Uterus (tissue), 2 donors: ENCODE data around the gene SLC6A17.

Experiments
- POLR2A ChIP-seq, 2 donors: fragments of 450-650 bp; IDR thresholded peaks; one replicate each; pipeline ENCODE4 v1.6.1; 2016; ENCODE audit warnings: antibody characterized with exemption in 2 of 2, mild to moderate bottlenecking in 1 of 2, moderate library complexity in 1 of 2
- TF ChIP-seq, protein P1 (sequence below), 4 experiments: fragments of 200-600 bp in 2 of 4; fragments of 450-650 bp in 2 of 4; sonication (generic) in 2 of 4; IDR thresholded peaks; one replicate each; pipeline ENCODE4 v1.5.1; 2016 to 2019; ENCODE audit warnings: antibody characterized with exemption in 4 of 4, mild to moderate bottlenecking in 2 of 4, moderate library complexity in 1 of 4

DNA sequence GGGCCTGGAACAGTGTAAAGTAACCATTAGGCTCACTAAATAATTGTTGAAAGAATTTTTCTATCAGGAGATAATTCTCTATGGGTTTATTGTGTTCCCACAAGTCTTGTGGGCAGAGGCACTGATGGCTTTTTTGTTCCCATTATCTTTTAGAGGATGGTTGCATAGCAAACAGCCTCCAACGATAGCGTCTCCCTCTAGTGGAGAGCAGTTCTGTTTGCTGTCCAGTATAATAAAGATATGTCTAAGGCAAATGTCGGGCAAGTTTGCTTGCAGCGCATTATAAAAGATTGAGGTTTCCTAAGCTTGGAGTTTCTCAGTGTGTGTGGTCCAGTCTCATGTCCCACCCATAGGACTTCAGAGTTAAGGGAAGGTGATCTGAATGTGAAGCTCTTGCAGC is 1.3 kb upstream of the SLC6A17 start:
- TF ChIP-seq, protein P1, sequence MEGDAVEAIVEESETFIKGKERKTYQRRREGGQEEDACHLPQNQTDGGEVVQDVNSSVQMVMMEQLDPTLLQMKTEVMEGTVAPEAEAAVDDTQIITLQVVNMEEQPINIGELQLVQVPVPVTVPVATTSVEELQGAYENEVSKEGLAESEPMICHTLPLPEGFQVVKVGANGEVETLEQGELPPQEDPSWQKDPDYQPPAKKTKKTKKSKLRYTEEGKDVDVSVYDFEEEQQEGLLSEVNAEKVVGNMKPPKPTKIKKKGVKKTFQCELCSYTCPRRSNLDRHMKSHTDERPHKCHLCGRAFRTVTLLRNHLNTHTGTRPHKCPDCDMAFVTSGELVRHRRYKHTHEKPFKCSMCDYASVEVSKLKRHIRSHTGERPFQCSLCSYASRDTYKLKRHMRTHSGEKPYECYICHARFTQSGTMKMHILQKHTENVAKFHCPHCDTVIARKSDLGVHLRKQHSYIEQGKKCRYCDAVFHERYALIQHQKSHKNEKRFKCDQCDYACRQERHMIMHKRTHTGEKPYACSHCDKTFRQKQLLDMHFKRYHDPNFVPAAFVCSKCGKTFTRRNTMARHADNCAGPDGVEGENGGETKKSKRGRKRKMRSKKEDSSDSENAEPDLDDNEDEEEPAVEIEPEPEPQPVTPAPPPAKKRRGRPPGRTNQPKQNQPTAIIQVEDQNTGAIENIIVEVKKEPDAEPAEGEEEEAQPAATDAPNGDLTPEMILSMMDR (IDR thresholded peaks at IDR 0.05), result no peak
- no peak for TF ChIP-seq POLR2A (IDR thresholded peaks at IDR 0.05)
